Thyroid gland (tissue), 4 donors: ENCODE results near the gene ALKBH6. TPM values are rescaled to one million over a fixed set of nuclear protein-coding genes. Genes with fewer than 3 reads are reported as not detected.

Source experiments
- DNase-seq, 2 donors: peaks; one replicate each; pipeline ENCODE4 v3.0.0-alpha.2; 2019
- H3K27ac ChIP-seq, 3 donors: fragments of 200-600 bp; sonication (generic); 1 replicate in 2 of 3; 2 replicates in 1 of 3; pipeline ENCODE4 v1.5.1; 2016 to 2019; ENCODE audit warnings: mild to moderate bottlenecking in 1 of 3, moderate library complexity in 1 of 3
- H3K27me3 ChIP-seq: fragments of 200-600 bp; sonication (generic); one replicate; pipeline ENCODE4 v1.5.1; 2019
- H3K36me3 ChIP-seq, 2 donors: fragments of 200-600 bp; sonication (generic); one replicate each; pipeline ENCODE4 v1.5.1; 2016 to 2019
- H3K4me1 ChIP-seq, 2 donors: fragments of 200-600 bp; sonication (generic); one replicate each; pipeline ENCODE4 v1.5.1; 2017 to 2019
- H3K4me3 ChIP-seq, 3 donors: fragments of 200-600 bp; sonication (generic); replicated peaks in 1 of 3; 1 replicate in 2 of 3; 2 replicates in 1 of 3; pipeline ENCODE4 v1.5.1; 2016; ENCODE audit warnings: mild to moderate bottlenecking in 1 of 3
- H3K9me3 ChIP-seq: fragments of 200-600 bp; sonication (generic); one replicate; pipeline ENCODE4 v1.5.1; 2017
- CTCF ChIP-seq, 6 experiments: fragments of 200-600 bp in 3 of 6; fragments of 450-650 bp in 3 of 6; sonication (generic) in 3 of 6; IDR thresholded peaks; one replicate each; pipeline ENCODE4 v1.5.1; 2016 to 2019; ENCODE audit warnings: antibody characterized with exemption in 6 of 6, mild to moderate bottlenecking in 2 of 6, inconsistent platforms in 1 of 6, moderate library complexity in 1 of 6
- POLR2A ChIP-seq, 2 donors: fragments of 450-650 bp; IDR thresholded peaks; one replicate each; pipeline ENCODE4 v1.6.1; 2017; ENCODE audit warnings: antibody characterized with exemption in 2 of 2, mild to moderate bottlenecking in 2 of 2, moderate library complexity in 1 of 2
- WGBS, 2 donors: methylation state at CpG; one replicate each; pipeline ENCODE4 v1.1.5; 2017; 5-methylcytosine and 5-hydroxymethylcytosine counted together
- intact Hi-C: fragments of 100-400 bp; cut with DNase I; formaldehyde crosslinking; loops from one replicate; pipeline ENCODE4 v1.15.1; 2023
- total RNA-seq, 4 donors: library from RNA; depleted of rRNA; stranded (reverse); fragments of >200 nt; gene quantifications; one replicate each; pipeline ENCODE4 v1.2.3, GENCODE V29; 2016

The ALKBH6 gene
- total RNA-seq, 4 donors from 2014 or later = 15.4 to 60.9 (median 32.0) TPM

- no peak for TF ChIP-seq CTCF (IDR thresholded peaks at IDR 0.05)
- TF ChIP-seq POLR2A (IDR thresholded peaks at IDR 0.05) = no peak
- Histone ChIP-seq H3K36me3 (no peaks in the 10 kb centered on the region), H3K9me3 (no peaks in the 10 kb centered on the region), H3K27ac (peak overlapping the region; percentile 30 to 71 (median 56)), H3K27me3 (no peaks in the 10 kb centered on the region), H3K4me1 (peaks cover 16 to 24% of the 10 kb centered on the region in 2 donors), H3K4me3 (peak overlapping the region in 1 of 3 donors; percentile 36)
- WGBS, 2 donors = 51 to 58% methylated on average over 15 of the region's 15 CpGs
- intact Hi-C loops = loop anchor here (5.0 kb wide), 1 partner anchor 42 kb away; the partner anchor contains the start of genes THAP8 and WDR62
- DNase-seq = no peak
Observed at GRCh38 chr19:36009633-36010379, 4.2 kb downstream of the ALKBH6 start.

GRCh38 chr19:36009220-36009619 is 4.8 kb downstream of the ALKBH6 start:
- H3K27ac ChIP-seq = peak overlapping the region; percentile 30 to 71 (median 56)
- H3K9me3 ChIP-seq = no peaks in the 10 kb centered on the region
- WGBS, 2 donors = 0 to 3% methylated on average over 9 to 24 of the region's 50 CpGs
- H3K36me3 ChIP-seq = no peaks in the 10 kb centered on the region
- intact Hi-C loops = no loop called here
- peak; percentile 76 to 78 for DNase-seq
- H3K4me3 ChIP-seq = peak overlapping the region; percentile 21 to 36 (median 27)
- TF ChIP-seq CTCF (IDR thresholded peaks at IDR 0.05) (no peak), POLR2A (IDR thresholded peaks at IDR 0.05) (peak in 1 of 2 donors; percentile 72)
- peaks cover 12 to 20% of the 10 kb centered on the region in 2 donors for H3K4me1 ChIP-seq
- H3K27me3 ChIP-seq = no peaks in the 10 kb centered on the region

GRCh38 chr19:36008336-36008978 is 5.6 kb downstream of the ALKBH6 start, which contains the start of gene SYNE4:
Gene SYNE4, minus strand, starts transcription at chr19:36008813. Its CDS starts 132 bp downstream, at chr19:36008681.
- Histone ChIP-seq H3K27ac (peak within 1 kb of the TSS; percentile 43 to 71 (median 56)), H3K9me3 (no peaks in the 10 kb centered on the region), H3K4me1 (peaks cover 10 to 17% of the 10 kb centered on the region in 2 donors), H3K4me3 (peak within 1 kb of the TSS; percentile 36 to 40 (median 38)), H3K36me3 (no peaks in the 10 kb centered on the region), H3K27me3 (no peaks in the 10 kb centered on the region)
- TF ChIP-seq POLR2A (IDR thresholded peaks at IDR 0.05) (peak in 1 of 2 donors; percentile 72), CTCF (IDR thresholded peaks at IDR 0.05) (no peak)
- intact Hi-C loops = no loop called here
- DNase-seq = peak; percentile 90 to 91
- WGBS, 2 donors = 11 to 34% methylated on average over 7 to 12 of the region's 19 CpGs

- no peaks in the 10 kb centered on the region for H3K27me3 ChIP-seq
- peaks cover 4 to 13% of the 10 kb centered on the region in 2 donors for H3K4me1 ChIP-seq
- 67 to 96% methylated on average over 2 to 4 of the region's 5 CpGs for WGBS, 2 donors
- no peaks in the 10 kb centered on the region for H3K9me3 ChIP-seq
- no peaks in the 10 kb centered on the region for H3K36me3 ChIP-seq
- TF ChIP-seq CTCF (IDR thresholded peaks at IDR 0.05) = no peak
- TF ChIP-seq POLR2A (IDR thresholded peaks at IDR 0.05) = no peak
- H3K4me3 ChIP-seq = no peak overlapping the region
- no peak overlapping the region for H3K27ac ChIP-seq
- intact Hi-C loops = no loop called here
- no peak for DNase-seq
Observed at GRCh38 chr19:36006955-36007354, 7.1 kb downstream of the ALKBH6 start.

- intact Hi-C loops = no loop called here
- DNase-seq = no peak
- H3K4me1 ChIP-seq = peaks cover 3 to 13% of the 10 kb centered on the region in 2 donors
- no peak overlapping the region for H3K27ac ChIP-seq
- no peaks in the 10 kb centered on the region for H3K27me3 ChIP-seq
- H3K36me3 ChIP-seq = peaks cover 0 to 1% of the 10 kb centered on the region in 2 donors
- no peak for TF ChIP-seq POLR2A (IDR thresholded peaks at IDR 0.05)
- no peak for TF ChIP-seq CTCF (IDR thresholded peaks at IDR 0.05)
- WGBS, 2 donors = 91 to 93% methylated on average over 4 of the region's 4 CpGs
- H3K9me3 ChIP-seq = no peaks in the 10 kb centered on the region
- H3K4me3 ChIP-seq = no peak overlapping the region
Observed at GRCh38 chr19:36003284-36003683, 10.7 kb downstream of the ALKBH6 start.
